ENCODE results near the gene HEXA.

HEXA gene

GRCh38 chr15:72372361-72372760, 3.5 kb downstream of the HEXA start:
- DNase-seq, result no peak

GRCh38 chr15:72369964-72370363, 5.8 kb downstream of the HEXA start:
- DNase-seq, result no peak

- no peak for DNase-seq
Measured at GRCh38 chr15:72368899-72369298, 6.9 kb downstream of the HEXA start.

- no peak for DNase-seq
Measured at GRCh38 chr15:72368325-72368724, 7.5 kb downstream of the HEXA start.

GRCh38 chr15:72365844-72366243, 10.0 kb downstream of the HEXA start:
- DNase-seq, result no peak

- DNase-seq, result no peak
Measured at GRCh38 chr15:72361176-72361575, 14.6 kb downstream of the HEXA start.

- DNase-seq, result no peak
Measured at GRCh38 chr15:72358650-72359171, 17.1 kb downstream of the HEXA start.

GRCh38 chr15:72358121-72358520, 17.7 kb downstream of the HEXA start:
- no peak for DNase-seq

- no peak for DNase-seq
Measured at GRCh38 chr15:72354496-72354895, 21.3 kb downstream of the HEXA start.

- DNase-seq, result no peak
Measured at GRCh38 chr15:72353266-72353665, 22.5 kb downstream of the HEXA start.

GRCh38 chr15:72345806-72346205, 30.0 kb downstream of the HEXA start:
- no peak for DNase-seq

GRCh38 chr15:72345280-72345679, 30.5 kb downstream of the HEXA start:
- DNase-seq, result no peak

- no peak for DNase-seq
Measured at GRCh38 chr15:72344602-72345001, 31.2 kb downstream of the HEXA start.

- DNase-seq, result peak; percentile 68
Measured at GRCh38 chr15:72342385-72342784, 33.4 kb downstream of the HEXA start.

GRCh38 chr15:72341361-72341760, 34.5 kb downstream of the HEXA start:
- no peak for DNase-seq

GRCh38 chr15:72340366-72340765, 35.4 kb downstream of the HEXA start:
- DNase-seq, result no peak

- DNase-seq, result no peak
Measured at GRCh38 chr15:72339777-72340177, 36.0 kb downstream of the HEXA start.

GRCh38 chr15:72338617-72339321, 37.0 kb downstream of the HEXA start:
- DNase-seq, result no peak

GRCh38 chr15:72338148-72338547, 37.7 kb downstream of the HEXA start:
- no peak for DNase-seq

- DNase-seq, result no peak
Measured at GRCh38 chr15:72334842-72335241, 41.0 kb downstream of the HEXA start.

GRCh38 chr15:72331021-72331420, 44.8 kb downstream of the HEXA start:
- DNase-seq, result peak; percentile 16

GRCh38 chr15:72323752-72324151, 52.1 kb downstream of the HEXA start:
- no peak for DNase-seq

GRCh38 chr15:72319985-72320671, 55.7 kb downstream of the HEXA start, which contains the start of gene CELF6:
TSS of gene CELF6 (minus strand) at chr15:72320157. CDS start at chr15:72319874, 283 bp downstream.
- peak; percentile 90 for DNase-seq

- peak; percentile 82 for DNase-seq
Measured at GRCh38 chr15:72319360-72319984, 56.3 kb downstream of the HEXA start.

Data from activated effector memory CD4-positive, alpha-beta T cell treated with anti-CD3 and anti-CD28 coated beads, Interleukin-2, amount 50 U/mL, for 16 hours (primary cell).